GM12801 (cell line): Measurements from ENCODE around the gene GCNA.

ENCODE experiments used
- CTCF ChIP-seq: IDR thresholded peaks from one replicate; pipeline ENCODE4 v1.5.1; 2011; ENCODE audit warnings: control low read depth; ENCODE audit not compliant: insufficient read length; ENCODE audit errors: extremely low read depth

Gene GCNA

GRCh38 chrX:71578253-71579135, at the start of gene GCNA:
Gene GCNA, plus strand, starts transcription at chrX:71578437. Its CDS starts 2,385 bp downstream, at chrX:71580822.
- TF ChIP-seq CTCF: no peak

- no peak for TF ChIP-seq CTCF
These were observed 46.0 kb upstream of the GCNA start for GRCh38 chrX:71532078-71532752.

- TF ChIP-seq CTCF: no peak
These were observed 45.3 kb upstream of the GCNA start, which contains the start of gene OGT for GRCh38 chrX:71532753-71533425. Gene OGT, plus strand, starts transcription at chrX:71533104. Its CDS starts 196 bp downstream, at chrX:71533300.

GRCh38 chrX:71533516-71533850, 44.8 kb upstream of the GCNA start:
- TF ChIP-seq CTCF: no peak

- no peak for TF ChIP-seq CTCF
These were observed 44.2 kb upstream of the GCNA start for GRCh38 chrX:71533851-71534561.

- no peak for TF ChIP-seq CTCF
These were observed 43.3 kb upstream of the GCNA start for GRCh38 chrX:71534773-71535544.
